Astrocyte (in vitro differentiated cells and primary cell): Measurements from ENCODE around the gene MIF. TPM values are rescaled to one million over a fixed set of nuclear protein-coding genes. Genes with fewer than 3 reads are reported as not detected.
"Not testable (repeated sequence)": the region's sequence is repeated elsewhere in the genome, so short reads cannot be mapped to it uniquely, and the experiment has no call there.

Experiments
- DNase-seq: peaks from one replicate; pipeline ENCODE4 v3.0.0-alpha.2; 2010; ENCODE audit warnings: low read depth
- FAIRE-seq: peaks from 2 replicates; lab custom pipeline; 2011; peaks lifted over from hg19 to GRCh38; lab: Jason Lieb, UNC
- H2AFZ ChIP-seq: 2 replicates; pipeline ENCODE4 v1.6.0; 2012; ENCODE audit warnings: low read depth, low read length, inconsistent platforms
- H3K27ac ChIP-seq: 2 replicates; pipeline ENCODE4 v1.5.1; 2011; ENCODE audit warnings: low read depth, low read length, inconsistent platforms
- H3K27me3 ChIP-seq: 2 replicates; pipeline ENCODE4 v1.6.0; 2011; ENCODE audit warnings: low read length, inconsistent platforms; ENCODE audit not compliant: insufficient read depth
- H3K36me3 ChIP-seq: 2 replicates; pipeline ENCODE4 v1.5.1; 2011; ENCODE audit warnings: low read length, inconsistent platforms; ENCODE audit not compliant: insufficient read depth
- H3K4me1 ChIP-seq: 2 replicates; pipeline ENCODE4 v1.5.1; 2011; ENCODE audit warnings: low read length, inconsistent platforms; ENCODE audit not compliant: insufficient read depth
- H3K4me2 ChIP-seq: 2 replicates; pipeline ENCODE4 v1.6.0; 2012; ENCODE audit warnings: low read length, inconsistent platforms
- H3K4me3 ChIP-seq: 2 replicates; pipeline ENCODE4 v1.5.1; 2011; ENCODE audit warnings: low read depth, mild to moderate bottlenecking, low read length, inconsistent platforms; ENCODE audit not compliant: insufficient read depth
- H3K79me2 ChIP-seq: 2 replicates; pipeline ENCODE4 v1.6.0; 2012; ENCODE audit warnings: mild to moderate bottlenecking, low read length, inconsistent platforms; ENCODE audit not compliant: insufficient read depth
- H3K9ac ChIP-seq: 2 replicates; pipeline ENCODE4 v1.6.0; 2012; ENCODE audit warnings: mild to moderate bottlenecking, low read length, inconsistent platforms
- H3K9me3 ChIP-seq: 2 replicates; pipeline ENCODE4 v1.5.1; 2012; ENCODE audit warnings: low read depth, mild to moderate bottlenecking, low read length, inconsistent platforms; ENCODE audit not compliant: insufficient read depth
- H4K20me1 ChIP-seq: 2 replicates; pipeline ENCODE4 v1.6.0; 2012; ENCODE audit warnings: low read length, inconsistent platforms; ENCODE audit not compliant: insufficient read depth
- H3K27ac Mint-ChIP-seq: one replicate; pipeline ENCODE4 v1.8.0; 2021; ENCODE audit warnings: mild to moderate bottlenecking, mixed read lengths; ENCODE audit not compliant: unreplicated experiment
- H3K27me3 Mint-ChIP-seq: one replicate; pipeline ENCODE4 v1.8.0; 2021; ENCODE audit warnings: low read depth, mixed read lengths; ENCODE audit not compliant: unreplicated experiment
- H3K36me3 Mint-ChIP-seq: one replicate; pipeline ENCODE4 v1.8.0; 2021; ENCODE audit warnings: low read depth, mixed read lengths; ENCODE audit not compliant: unreplicated experiment
- H3K4me1 Mint-ChIP-seq: one replicate; pipeline ENCODE4 v1.8.0; 2021; ENCODE audit warnings: low read depth, mixed read lengths; ENCODE audit not compliant: unreplicated experiment
- H3K4me3 Mint-ChIP-seq: one replicate; pipeline ENCODE4 v1.8.0; 2021; ENCODE audit warnings: mild to moderate bottlenecking, moderate library complexity, mixed read lengths; ENCODE audit not compliant: unreplicated experiment
- H3K9me3 Mint-ChIP-seq: one replicate; pipeline ENCODE4 v1.8.0; 2021; ENCODE audit warnings: mild to moderate bottlenecking, mixed read lengths; ENCODE audit not compliant: unreplicated experiment
- CTCF ChIP-seq: IDR thresholded peaks from 2 replicates; pipeline ENCODE4 v1.5.1; 2011; ENCODE audit warnings: low read depth, mild to moderate bottlenecking, inconsistent platforms, low read length, moderate library complexity; ENCODE audit not compliant: insufficient read depth
- EZH2 ChIP-seq: IDR thresholded peaks from 2 replicates; pipeline ENCODE4 v1.6.1; 2012; ENCODE audit warnings: mild to moderate bottlenecking, low read length, inconsistent platforms; ENCODE audit not compliant: insufficient read depth
- total RNA-seq: library from RNA; stranded (reverse); gene quantifications from 2 replicates; pipeline ENCODE4 v1.2.1, GENCODE V29; 2021

Gene MIF
- total RNA-seq, 1 donor from 2014 or later = 906 TPM

GRCh38 chr22:23906641-23907040 is 12.5 kb downstream of the MIF start:
- no peaks in the 10 kb centered on the region for H3K79me2 ChIP-seq
- peaks cover 6% of the 10 kb centered on the region for H3K27me3 Mint-ChIP-seq
- H3K4me3 ChIP-seq = no peak overlapping the region
- H3K4me1 Mint-ChIP-seq = peaks cover 7% of the 10 kb centered on the region
- no peak overlapping the region for H3K4me3 Mint-ChIP-seq
- no peaks in the 10 kb centered on the region for H3K9me3 Mint-ChIP-seq
- no peaks in the 10 kb centered on the region for H3K9me3 ChIP-seq
- TF ChIP-seq CTCF (no peak), EZH2 (no peak)
- H3K27ac Mint-ChIP-seq = no peak overlapping the region
- DNase-seq = no peak
- H3K4me1 ChIP-seq = peaks cover 7% of the 10 kb centered on the region
- H3K9ac ChIP-seq = no peak overlapping the region
- no peak overlapping the region for H3K4me2 ChIP-seq
- H4K20me1 ChIP-seq = no peaks in the 10 kb centered on the region
- H3K36me3 ChIP-seq = no peaks in the 10 kb centered on the region
- no peak for FAIRE-seq
- H3K27me3 ChIP-seq = no peaks in the 10 kb centered on the region
- peaks cover 7% of the 10 kb centered on the region for H3K36me3 Mint-ChIP-seq
- H2AFZ ChIP-seq = no peak overlapping the region
- no peak overlapping the region for H3K27ac ChIP-seq

GRCh38 chr22:23907423-23907822 is 13.2 kb downstream of the MIF start:
- H4K20me1 ChIP-seq, H2AFZ ChIP-seq, H3K4me2 ChIP-seq, H3K36me3 Mint-ChIP-seq, H3K36me3 ChIP-seq, H3K9me3 ChIP-seq, H3K4me3 Mint-ChIP-seq, H3K79me2 ChIP-seq, H3K9me3 Mint-ChIP-seq, H3K27me3 ChIP-seq, H3K4me3 ChIP-seq, H3K27me3 Mint-ChIP-seq, H3K9ac ChIP-seq, FAIRE-seq, H3K27ac Mint-ChIP-seq, H3K27ac ChIP-seq, H3K4me1 Mint-ChIP-seq, DNase-seq, H3K4me1 ChIP-seq: not testable (repeated sequence)

- Histone ChIP-seq H3K9ac (no peak overlapping the region), H3K4me3 (no peak overlapping the region), H3K27ac (no peak overlapping the region), H3K4me1 (no peaks in the 10 kb centered on the region), H3K36me3 (no peaks in the 10 kb centered on the region), H3K9me3 (no peaks in the 10 kb centered on the region), H2AFZ (no peak overlapping the region), H4K20me1 (no peaks in the 10 kb centered on the region), H3K4me2 (no peak overlapping the region), H3K27me3 (no peaks in the 10 kb centered on the region), H3K79me2 (no peaks in the 10 kb centered on the region)
- Mint-ChIP-seq H3K27ac (no peak overlapping the region), H3K36me3 (peaks cover 4% of the 10 kb centered on the region), H3K27me3 (peaks cover 6% of the 10 kb centered on the region), H3K4me3 (no peak overlapping the region), H3K4me1 (peaks cover 12% of the 10 kb centered on the region), H3K9me3 (no peaks in the 10 kb centered on the region)
- FAIRE-seq (no peak), DNase-seq (no peak)
- no peak for TF ChIP-seq EZH2
- no peak for TF ChIP-seq CTCF
These were observed 14.5 kb downstream of the MIF start for GRCh38 chr22:23908587-23909205.
